GM12878 (cell line): ENCODE data around the gene LVRN.

Experiments
- CEBPZ ChIP-seq: fragments of 150-350 bp; IDR thresholded peaks from 2 replicates; pipeline ENCODE4 v1.6.1; 2016; ENCODE audit warnings: low read depth, low read length
- CTCF ChIP-seq, 3 experiments: IDR thresholded peaks in 2 of 3; conservative IDR thresholded peaks in 1 of 3; 2 replicates each; pipeline ENCODE4 v1.5.1; 2011; ENCODE audit warnings: low read depth in 3 of 3, low read length in 3 of 3, mild to moderate bottlenecking in 3 of 3, control low read depth in 2 of 3, moderate library complexity in 2 of 3, inconsistent platforms in 1 of 3, mixed read lengths in 1 of 3; ENCODE audit not compliant: control insufficient read depth in 2 of 3, insufficient read depth in 1 of 3; ENCODE audit errors: extremely low read depth in 1 of 3
- ESRRA ChIP-seq: IDR thresholded peaks from 2 replicates; pipeline ENCODE4 v1.6.1; 2012; ENCODE audit warnings: mild to moderate bottlenecking, low read length, improper control_type of control experiment
- JUND ChIP-seq: IDR thresholded peaks from 2 replicates; pipeline ENCODE4 v1.6.1; 2012; ENCODE audit warnings: low read depth, mild to moderate bottlenecking, low read length, improper control_type of control experiment, moderate library complexity
- POLR2AphosphoS5 ChIP-seq: IDR thresholded peaks from 2 replicates; pipeline ENCODE4 v1.6.1; 2011; ENCODE audit warnings: mild to moderate bottlenecking, low read length, inconsistent platforms
- SMAD1 ChIP-seq: fragments of 450-650 bp; IDR thresholded peaks from 2 replicates; pipeline ENCODE4 v1.6.1; 2018; ENCODE audit warnings: mild to moderate bottlenecking, low read depth; ENCODE audit not compliant: partially characterized antibody

- TF ChIP-seq JUND (no peak), ESRRA (no peak), CEBPZ (no peak), POLR2AphosphoS5 (no peak), CTCF (IDR thresholded peaks at IDR 0.05 in 2 of 3, conservative IDR thresholded peaks at IDR 0.05 in 1 of 3; ENCODE audit: control insufficient read depth in 2 of 3, extremely low read depth in 1 of 3, insufficient read depth in 1 of 3, low read depth in 3 of 3, low read length in 3 of 3) (no peak), SMAD1 (no peak)
Measured at GRCh38 chr5:116062352-116062751, 100.1 kb downstream of the LVRN start.
